Nephron progenitor cell (in vitro differentiated cells): ENCODE measurements around the gene RAVER2.

ENCODE experiments used
- DNase-seq: peaks from one replicate; pipeline ENCODE4 v3.0.0; 2021
- H3K27ac Mint-ChIP-seq: 2 replicates; pipeline ENCODE4 v1.8.0; 2021; ENCODE audit warnings: mild to moderate bottlenecking, moderate library complexity, mixed read lengths
- H3K27me3 Mint-ChIP-seq: 2 replicates; pipeline ENCODE4 v1.8.0; 2021; ENCODE audit warnings: mild to moderate bottlenecking, low read depth, mixed read lengths; ENCODE audit not compliant: poor library complexity
- H3K36me3 Mint-ChIP-seq: 2 replicates; pipeline ENCODE4 v1.8.0; 2021; ENCODE audit warnings: low read depth, mixed read lengths
- H3K4me1 Mint-ChIP-seq: 2 replicates; pipeline ENCODE4 v1.8.0; 2021; ENCODE audit warnings: mixed read lengths
- H3K4me3 Mint-ChIP-seq: 2 replicates; pipeline ENCODE4 v1.8.0; 2021; ENCODE audit warnings: mild to moderate bottlenecking, moderate library complexity, mixed read lengths
- H3K9me3 Mint-ChIP-seq: 2 replicates; pipeline ENCODE4 v1.8.0; 2021; ENCODE audit warnings: mild to moderate bottlenecking, moderate library complexity, mixed read lengths
- TF ChIP-seq, protein P1 (sequence below): fragments of 200-600 bp; sonication (generic); IDR thresholded peaks from 2 replicates; pipeline ENCODE4 v1.5.0; 2021; ENCODE audit warnings: antibody characterized with exemption

RAVER2 gene

GRCh38 chr1:64865105-64865757 lies 120.4 kb downstream of the RAVER2 start:
- no peak for DNase-seq
- Mint-ChIP-seq H3K36me3 (peaks cover 39% of the 10 kb centered on the region), H3K4me3 (no peak overlapping the region), H3K9me3 (no peaks in the 10 kb centered on the region), H3K4me1 (no peaks in the 10 kb centered on the region), H3K27ac (no peak overlapping the region), H3K27me3 (no peaks in the 10 kb centered on the region)
- TF ChIP-seq, protein P1, sequence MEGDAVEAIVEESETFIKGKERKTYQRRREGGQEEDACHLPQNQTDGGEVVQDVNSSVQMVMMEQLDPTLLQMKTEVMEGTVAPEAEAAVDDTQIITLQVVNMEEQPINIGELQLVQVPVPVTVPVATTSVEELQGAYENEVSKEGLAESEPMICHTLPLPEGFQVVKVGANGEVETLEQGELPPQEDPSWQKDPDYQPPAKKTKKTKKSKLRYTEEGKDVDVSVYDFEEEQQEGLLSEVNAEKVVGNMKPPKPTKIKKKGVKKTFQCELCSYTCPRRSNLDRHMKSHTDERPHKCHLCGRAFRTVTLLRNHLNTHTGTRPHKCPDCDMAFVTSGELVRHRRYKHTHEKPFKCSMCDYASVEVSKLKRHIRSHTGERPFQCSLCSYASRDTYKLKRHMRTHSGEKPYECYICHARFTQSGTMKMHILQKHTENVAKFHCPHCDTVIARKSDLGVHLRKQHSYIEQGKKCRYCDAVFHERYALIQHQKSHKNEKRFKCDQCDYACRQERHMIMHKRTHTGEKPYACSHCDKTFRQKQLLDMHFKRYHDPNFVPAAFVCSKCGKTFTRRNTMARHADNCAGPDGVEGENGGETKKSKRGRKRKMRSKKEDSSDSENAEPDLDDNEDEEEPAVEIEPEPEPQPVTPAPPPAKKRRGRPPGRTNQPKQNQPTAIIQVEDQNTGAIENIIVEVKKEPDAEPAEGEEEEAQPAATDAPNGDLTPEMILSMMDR: no peak

DNA sequence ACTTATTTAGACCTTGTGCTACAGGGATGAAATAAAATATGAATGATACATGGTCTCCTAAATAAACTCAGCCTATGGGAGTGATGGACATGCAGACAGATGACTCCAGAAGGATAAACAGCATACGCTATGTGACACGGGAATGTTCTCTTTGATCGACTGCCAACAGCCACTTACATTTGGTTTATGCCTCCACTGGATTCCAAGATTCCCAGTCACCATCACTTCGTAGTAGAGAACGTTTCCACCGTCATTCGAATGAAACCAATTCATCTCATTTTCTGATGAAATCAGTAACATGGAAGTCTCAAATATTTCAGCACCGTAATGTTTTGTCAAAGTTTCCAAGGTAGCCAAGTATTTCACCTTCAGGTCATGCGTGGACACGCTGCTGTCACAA lies 121.8 kb downstream of the RAVER2 start:
- Mint-ChIP-seq H3K9me3 (no peaks in the 10 kb centered on the region), H3K27me3 (no peaks in the 10 kb centered on the region), H3K4me3 (no peak overlapping the region), H3K27ac (no peak overlapping the region), H3K4me1 (no peaks in the 10 kb centered on the region), H3K36me3 (peaks cover 48% of the 10 kb centered on the region)
- DNase-seq: no peak
- TF ChIP-seq, protein P1: no peak

DNA sequence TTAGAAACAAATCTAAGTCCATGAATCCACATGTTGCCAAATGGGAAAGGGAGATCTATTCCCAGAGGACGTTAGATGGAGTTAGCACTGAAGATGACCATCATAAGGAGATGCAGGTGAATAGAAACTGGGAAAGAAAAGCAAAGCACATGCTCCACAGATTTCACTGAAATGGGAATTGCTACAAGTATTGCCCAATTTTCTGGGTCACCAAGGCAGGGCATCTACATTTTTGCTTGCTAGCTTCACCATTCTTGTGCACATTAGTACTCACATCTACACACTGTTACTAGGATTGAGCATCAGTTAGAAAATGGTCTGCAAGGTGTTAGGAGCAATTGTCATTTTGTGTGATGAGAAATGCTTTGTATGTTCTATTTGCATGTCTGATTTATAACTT lies 122.4 kb downstream of the RAVER2 start:
- Mint-ChIP-seq H3K36me3 (peaks cover 54% of the 10 kb centered on the region), H3K27me3 (no peaks in the 10 kb centered on the region), H3K4me1 (no peaks in the 10 kb centered on the region), H3K27ac (no peak overlapping the region), H3K9me3 (no peaks in the 10 kb centered on the region), H3K4me3 (no peak overlapping the region)
- DNase-seq: no peak
- TF ChIP-seq, protein P1: no peak

- no peak overlapping the region for H3K4me3 Mint-ChIP-seq
- no peaks in the 10 kb centered on the region for H3K9me3 Mint-ChIP-seq
- no peak for DNase-seq
- no peak overlapping the region for H3K27ac Mint-ChIP-seq
- H3K27me3 Mint-ChIP-seq: peaks cover 3% of the 10 kb centered on the region
- H3K36me3 Mint-ChIP-seq: peaks cover 46% of the 10 kb centered on the region
- TF ChIP-seq, protein P1: no peak
- H3K4me1 Mint-ChIP-seq: no peaks in the 10 kb centered on the region
Observed at GRCh38 chr1:64871256-64871655, 126.4 kb downstream of the RAVER2 start.

- no peak overlapping the region for H3K27ac Mint-ChIP-seq
- no peak overlapping the region for H3K4me3 Mint-ChIP-seq
- no peaks in the 10 kb centered on the region for H3K9me3 Mint-ChIP-seq
- peaks cover 40% of the 10 kb centered on the region for H3K36me3 Mint-ChIP-seq
- no peaks in the 10 kb centered on the region for H3K4me1 Mint-ChIP-seq
- H3K27me3 Mint-ChIP-seq: peaks cover 3% of the 10 kb centered on the region
- DNase-seq: no peak
- TF ChIP-seq, protein P1: no peak
Observed at GRCh38 chr1:64872067-64872466, 127.2 kb downstream of the RAVER2 start.

- TF ChIP-seq, protein P1: no peak
- no peaks in the 10 kb centered on the region for H3K4me1 Mint-ChIP-seq
- no peak overlapping the region for H3K4me3 Mint-ChIP-seq
- peaks cover 3% of the 10 kb centered on the region for H3K27me3 Mint-ChIP-seq
- H3K27ac Mint-ChIP-seq: no peak overlapping the region
- no peak for DNase-seq
- no peaks in the 10 kb centered on the region for H3K9me3 Mint-ChIP-seq
- peaks cover 39% of the 10 kb centered on the region for H3K36me3 Mint-ChIP-seq
Observed at GRCh38 chr1:64873576-64873975, 128.7 kb downstream of the RAVER2 start.
